Ovary (tissue), 9 donors: ENCODE data around the gene PDK4. TPM values are rescaled to one million over a fixed set of nuclear protein-coding genes. Genes with fewer than 3 reads are reported as not detected.

Source experiments
- DNase-seq, 5 donors: peaks; one replicate each; pipeline ENCODE4 v3.0.0-alpha.2; 2019 to 2020
- H3K27ac ChIP-seq, 2 donors: fragments of 200-600 bp; one replicate each; pipeline versions ENCODE4 v1.5.1 to v1.8.0; 2019 to 2022
- H3K27me3 ChIP-seq: fragments of 200-600 bp; one replicate; pipeline ENCODE4 v1.8.0; 2022
- H3K36me3 ChIP-seq: fragments of 200-600 bp; sonication (generic); one replicate; pipeline ENCODE4 v1.5.1; 2019
- H3K4me1 ChIP-seq: one replicate; pipeline ENCODE4 v1.8.1; 2013; ENCODE audit warnings: mild to moderate bottlenecking, moderate library complexity; ENCODE audit not compliant: insufficient read depth
- H3K4me3 ChIP-seq: fragments of 200-600 bp; sonication (generic); one replicate; pipeline ENCODE4 v1.5.1; 2017
- H3K9me3 ChIP-seq, 2 donors: fragments of 200-600 bp in 1 of 2; sonication (generic) in 1 of 2; one replicate each; pipeline versions ENCODE4 v1.5.1 to v1.8.1; 2013 to 2019; ENCODE audit warnings: mild to moderate bottlenecking in 1 of 2, moderate library complexity in 1 of 2
- EP300 ChIP-seq: sonication (generic); formaldehyde crosslinking; IDR thresholded peaks from one replicate; pipeline ENCODE4 v1.6.1; 2017; ENCODE audit warnings: antibody characterized with exemption
- POLR2A ChIP-seq: fragments of 450-650 bp; IDR thresholded peaks from one replicate; pipeline ENCODE4 v1.6.1; 2017; ENCODE audit warnings: antibody characterized with exemption, mild to moderate bottlenecking, moderate library complexity
- WGBS, 3 donors: extraction: QIAGEN DNeasy Blood & Tissue Kit in 1 of 3; methylation state at CpG; one replicate each; pipeline versions ENCODE4 v1.1.5 to v1.1.7; 2013 to 2017; 5-methylcytosine and 5-hydroxymethylcytosine counted together
- intact Hi-C, 4 donors: fragments of 100-400 bp; cut with DNase I; formaldehyde crosslinking; loops; one replicate each; pipeline versions ENCODE4 v1.11.0 to v1.15.1; 2022 to 2023
- polyA plus RNA-seq, 2 donors: library from polyadenylated mRNA; stranded (reverse); fragments of 200-250 nt in 1 of 2; fragments of 350-450 nt in 1 of 2; fragmentation: Illumina TruSeq in 1 of 2; extraction: RNeasy Lipid Tissue Mini Kit (QIAGEN cat#74804) in 1 of 2; gene quantifications; one replicate each; pipeline ENCODE4 v1.2.3, GENCODE V29; 2013 to 2014
- total RNA-seq, 7 donors: library from RNA; depleted of rRNA in 2 of 7; stranded (reverse); fragments of >200 nt in 2 of 7; fragmentation: NEBNext Ultra II Directional in 3 of 7; extraction: Animal tissue kit (Norgen Biotek cat#: 25700) in 3 of 7; gene quantifications; one replicate each; pipeline versions ENCODE4 v1.1.0 to v1.2.4, GENCODE V29; 2016 to 2023
- TF ChIP-seq, protein P1 (sequence below), 3 donors: fragments of 450-650 bp in 2 of 3; fragments of 200-600 bp in 1 of 3; IDR thresholded peaks; one replicate each; pipeline versions ENCODE4 v1.5.1 to v1.8.0; 2016 to 2022; ENCODE audit warnings: antibody characterized with exemption in 3 of 3, mild to moderate bottlenecking in 1 of 3
- donor health status: DM: no; HTN: no; CAD: no; lungs with moderate emphysema.
- donor health status: DM: no; HTN: no; CAD: no.
- donor health status: Bipolar disorder and iron deficiency.
- donor health status: DM: yes; HTN: yes; CAD: no.
- donor health status: DM: no; HTN: no; CAD: no.
- donor health status: DM: yes; HTN: yes; CAD: no.

Gene PDK4
- total and polyA plus RNA-seq, 9 donors, result 45.9 to 718 (median 185) TPM

DNA sequence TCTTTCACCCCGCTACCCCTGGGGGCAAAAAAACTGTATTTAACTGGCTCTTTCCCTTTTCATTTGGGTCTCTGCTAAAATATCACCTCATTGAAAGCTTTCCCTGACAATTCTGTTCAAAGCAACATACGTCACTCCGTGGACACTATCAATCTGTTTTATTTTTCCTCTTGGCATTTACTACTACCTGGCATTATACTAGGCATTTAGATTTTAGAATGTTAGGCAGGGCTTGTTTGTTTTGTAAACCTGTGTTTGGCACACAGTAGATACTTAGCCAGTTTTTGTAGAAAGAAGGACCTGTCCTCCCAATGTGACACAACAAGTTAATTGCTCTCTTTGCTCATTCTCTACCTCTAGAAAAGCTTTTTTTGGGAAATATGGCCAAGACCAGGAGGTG, 26.5 kb upstream of the PDK4 start:
- Histone ChIP-seq H3K4me1 (no peaks in the 10 kb centered on the region), H3K27ac (no peak overlapping the region), H3K27me3 (no peaks in the 10 kb centered on the region), H3K4me3 (no peak overlapping the region), H3K36me3 (no peaks in the 10 kb centered on the region), H3K9me3 (no peaks in the 10 kb centered on the region)
- TF ChIP-seq POLR2A, result no peak
- TF ChIP-seq, protein P1, sequence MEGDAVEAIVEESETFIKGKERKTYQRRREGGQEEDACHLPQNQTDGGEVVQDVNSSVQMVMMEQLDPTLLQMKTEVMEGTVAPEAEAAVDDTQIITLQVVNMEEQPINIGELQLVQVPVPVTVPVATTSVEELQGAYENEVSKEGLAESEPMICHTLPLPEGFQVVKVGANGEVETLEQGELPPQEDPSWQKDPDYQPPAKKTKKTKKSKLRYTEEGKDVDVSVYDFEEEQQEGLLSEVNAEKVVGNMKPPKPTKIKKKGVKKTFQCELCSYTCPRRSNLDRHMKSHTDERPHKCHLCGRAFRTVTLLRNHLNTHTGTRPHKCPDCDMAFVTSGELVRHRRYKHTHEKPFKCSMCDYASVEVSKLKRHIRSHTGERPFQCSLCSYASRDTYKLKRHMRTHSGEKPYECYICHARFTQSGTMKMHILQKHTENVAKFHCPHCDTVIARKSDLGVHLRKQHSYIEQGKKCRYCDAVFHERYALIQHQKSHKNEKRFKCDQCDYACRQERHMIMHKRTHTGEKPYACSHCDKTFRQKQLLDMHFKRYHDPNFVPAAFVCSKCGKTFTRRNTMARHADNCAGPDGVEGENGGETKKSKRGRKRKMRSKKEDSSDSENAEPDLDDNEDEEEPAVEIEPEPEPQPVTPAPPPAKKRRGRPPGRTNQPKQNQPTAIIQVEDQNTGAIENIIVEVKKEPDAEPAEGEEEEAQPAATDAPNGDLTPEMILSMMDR (IDR thresholded peaks at IDR 0.05), result no peak
- TF ChIP-seq EP300, result no peak
- intact Hi-C loops, result no loop called here
- DNase-seq, result no peak
- WGBS, 3 donors, result 91 to 93% (median 91%) methylated on average over 3 of the region's 3 CpGs

DNA sequence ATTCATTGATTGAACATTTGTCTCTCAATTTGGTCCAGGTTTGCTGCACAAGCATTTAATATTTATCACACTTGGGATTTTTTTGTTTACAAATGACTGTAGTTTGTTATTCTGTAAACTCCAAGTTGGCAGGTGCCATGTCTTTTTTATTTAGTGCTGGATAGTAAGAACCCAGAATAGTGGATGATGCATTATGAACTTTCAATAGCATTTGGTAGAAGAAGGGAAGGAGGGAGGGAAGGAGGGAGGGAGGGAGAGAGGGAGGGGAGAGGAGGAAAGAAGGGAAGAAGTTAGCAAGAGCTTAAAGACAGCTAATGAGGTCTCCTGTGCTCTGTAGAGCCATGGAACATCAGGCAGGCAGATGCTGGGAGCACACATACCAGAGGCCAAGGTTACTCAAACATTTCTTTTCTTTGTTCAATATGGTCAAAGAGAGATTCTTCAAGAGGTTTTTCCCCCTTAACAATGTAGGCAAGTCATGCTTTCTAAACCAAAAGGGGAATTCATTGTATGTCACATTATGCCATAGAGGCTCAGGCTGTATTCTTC, 25.8 kb upstream of the PDK4 start:
- Histone ChIP-seq H3K4me1 (no peaks in the 10 kb centered on the region), H3K27ac (no peak overlapping the region), H3K36me3 (no peaks in the 10 kb centered on the region), H3K9me3 (no peaks in the 10 kb centered on the region), H3K27me3 (no peaks in the 10 kb centered on the region), H3K4me3 (no peak overlapping the region)
- DNase-seq, result no peak
- TF ChIP-seq POLR2A, result no peak
- TF ChIP-seq EP300, result no peak
- TF ChIP-seq, protein P1 (IDR thresholded peaks at IDR 0.05), result no peak
- intact Hi-C loops, result no loop called here

DNA sequence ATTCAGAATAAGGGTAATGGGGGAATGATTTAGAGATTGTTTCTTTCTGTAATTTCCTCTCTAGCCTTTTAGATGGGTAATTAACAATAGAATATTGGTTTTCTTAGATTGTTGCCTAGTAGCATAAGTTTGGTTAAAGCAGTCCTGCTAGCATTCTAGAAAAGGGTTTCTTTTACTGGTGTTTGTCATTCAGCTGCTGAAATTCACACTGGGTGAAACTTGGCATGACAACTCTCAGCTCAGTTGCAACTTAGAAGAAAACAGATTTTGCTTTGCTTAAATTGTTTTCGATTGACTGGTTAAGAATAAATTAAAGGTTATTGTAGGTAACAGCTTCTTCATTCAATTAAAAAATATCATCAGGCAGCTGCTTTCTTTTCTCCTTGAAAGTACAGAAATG, 25.1 kb upstream of the PDK4 start:
- no peak overlapping the region for H3K27ac ChIP-seq

DNA sequence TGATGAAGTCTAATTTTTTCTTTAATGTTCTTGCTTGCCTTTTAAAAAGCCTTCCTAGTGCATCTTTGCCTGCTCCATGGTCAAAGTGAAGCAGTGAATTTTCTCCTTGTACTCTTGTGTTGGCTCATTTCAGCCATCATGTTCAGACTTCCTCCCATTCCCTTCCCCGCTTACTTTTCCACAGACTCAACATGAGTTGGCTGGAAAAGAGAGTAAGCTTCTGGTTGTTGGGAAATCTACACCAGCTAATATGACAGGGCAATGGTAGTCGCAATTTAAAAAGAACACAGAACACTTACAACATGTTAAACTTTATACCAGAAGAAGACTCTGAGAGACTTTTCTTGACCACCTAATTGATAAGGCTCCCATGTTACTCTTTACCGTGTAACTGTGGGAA, 24.3 kb upstream of the PDK4 start:
- 88 to 94% (median 92%) methylated on average over 3 of the region's 3 CpGs for WGBS, 3 donors
- Histone ChIP-seq H3K4me3 (no peak overlapping the region), H3K27me3 (no peaks in the 10 kb centered on the region), H3K27ac (no peak overlapping the region), H3K36me3 (no peaks in the 10 kb centered on the region), H3K9me3 (no peaks in the 10 kb centered on the region), H3K4me1 (no peaks in the 10 kb centered on the region)
- no peak for DNase-seq
- intact Hi-C loops, result no loop called here
- TF ChIP-seq, protein P1 (IDR thresholded peaks at IDR 0.05), result no peak
- TF ChIP-seq EP300 (no peak), POLR2A (no peak)

More for the DNA sequence above, 25.1 kb upstream of the PDK4 start:
- H3K27me3 ChIP-seq, result no peaks in the 10 kb centered on the region
- WGBS, 3 donors, result 11 to 71% (median 23%) methylated on average over 1 of the region's 1 CpG
- TF ChIP-seq, protein P1 (IDR thresholded peaks at IDR 0.05), result no peak
- TF ChIP-seq POLR2A, result no peak
- no peak for TF ChIP-seq EP300
- no peak for DNase-seq
- intact Hi-C loops, result no loop called here
- no peak overlapping the region for H3K4me3 ChIP-seq
- no peaks in the 10 kb centered on the region for H3K4me1 ChIP-seq
- no peaks in the 10 kb centered on the region for H3K36me3 ChIP-seq
- no peaks in the 10 kb centered on the region for H3K9me3 ChIP-seq
